Large intestine (tissue), 3 donors: ENCODE measurements around the gene DPYSL4. TPM values are rescaled to one million over a fixed set of nuclear protein-coding genes. Genes with fewer than 3 reads are reported as not detected.
A peak's percentile ranks its signal among the peaks of the same experiment; 100 is the strongest.

Experiments
- DNase-seq, 2 donors: peaks; one replicate each; pipeline versions ENCODE4 v3.0.0 to v3.0.0-alpha.2; 2013
- H3K27ac ChIP-seq: one replicate; pipeline ENCODE4 v1.5.1; 2013; ENCODE audit warnings: low read length
- H3K27me3 ChIP-seq: 2 replicates; pipeline ENCODE4 v1.6.1; 2013; ENCODE audit warnings: low read length; ENCODE audit not compliant: control insufficient read depth, insufficient read depth
- H3K36me3 ChIP-seq: 2 replicates; pipeline ENCODE4 v1.6.1; 2013; ENCODE audit warnings: low read length; ENCODE audit not compliant: control insufficient read depth, insufficient read depth
- H3K4me1 ChIP-seq: one replicate; pipeline ENCODE4 v1.6.1; 2013; ENCODE audit warnings: low read length; ENCODE audit not compliant: control insufficient read depth, insufficient read depth
- H3K4me3 ChIP-seq: one replicate; pipeline ENCODE4 v1.5.1; 2013; ENCODE audit warnings: low read length
- H3K9me3 ChIP-seq: one replicate; pipeline ENCODE4 v1.6.1; 2013; ENCODE audit warnings: mild to moderate bottlenecking, low read depth, low read length, moderate library complexity; ENCODE audit not compliant: control insufficient read depth
- WGBS: methylation state at CpG from one replicate; pipeline ENCODE4 v1.1.5; 2013; ENCODE audit warnings: low lambda C conversion rate; ENCODE audit not compliant: insufficient coverage; 5-methylcytosine and 5-hydroxymethylcytosine counted together
- polyA plus RNA-seq: library from polyadenylated mRNA; unstranded; fragments of 120-200 nt; gene quantifications from one replicate; pipeline ENCODE4 v1.2.1, GENCODE V29; 2013

DPYSL4 gene
- polyA plus RNA-seq, 1 donor = 4.6 TPM

GRCh38 chr10:132179551-132180392, 7.0 kb upstream of the DPYSL4 start:
- WGBS = no CpG with 5 or more reads among the region's 16 CpGs
- H3K36me3 ChIP-seq = no peaks in the 10 kb centered on the region
- no peak for DNase-seq

GRCh38 chr10:132180736-132181135, 6.0 kb upstream of the DPYSL4 start:
- Histone ChIP-seq H3K4me1 (no peaks in the 10 kb centered on the region), H3K36me3 (no peaks in the 10 kb centered on the region), H3K4me3 (no peak overlapping the region), H3K9me3 (peaks cover 5% of the 10 kb centered on the region), H3K27ac (no peak overlapping the region), H3K27me3 (peaks cover 63% of the 10 kb centered on the region)
- DNase-seq = no peak
- no CpG with 5 or more reads among the region's 14 CpGs for WGBS

More at GRCh38 chr10:132179551-132180392, 7.0 kb upstream of the DPYSL4 start:
- no peak overlapping the region for H3K4me3 ChIP-seq
- no peak overlapping the region for H3K27ac ChIP-seq
- H3K4me1 ChIP-seq = no peaks in the 10 kb centered on the region
- peaks cover 59% of the 10 kb centered on the region for H3K27me3 ChIP-seq
- H3K9me3 ChIP-seq = no peaks in the 10 kb centered on the region

- 61% methylated on average over 3 of the region's 25 CpGs for WGBS
- Histone ChIP-seq H3K4me3 (no peak overlapping the region), H3K27me3 (peaks cover 62% of the 10 kb centered on the region), H3K27ac (no peak overlapping the region), H3K36me3 (no peaks in the 10 kb centered on the region), H3K4me1 (peaks cover 3% of the 10 kb centered on the region), H3K9me3 (peaks cover 5% of the 10 kb centered on the region)
- DNase-seq = no peak
Measured at GRCh38 chr10:132181691-132182425, 4.9 kb upstream of the DPYSL4 start.

- no peaks in the 10 kb centered on the region for H3K36me3 ChIP-seq
- peaks cover 3% of the 10 kb centered on the region for H3K4me1 ChIP-seq
- H3K9me3 ChIP-seq = peaks cover 5% of the 10 kb centered on the region
- DNase-seq = no peak
- no peak overlapping the region for H3K27ac ChIP-seq
- WGBS = no CpG with 5 or more reads among the region's 7 CpGs
- H3K27me3 ChIP-seq = peaks cover 61% of the 10 kb centered on the region
- H3K4me3 ChIP-seq = no peak overlapping the region
Measured at GRCh38 chr10:132182591-132182990, 4.2 kb upstream of the DPYSL4 start.

GRCh38 chr10:132183046-132183445, 3.7 kb upstream of the DPYSL4 start:
- Histone ChIP-seq H3K4me1 (peaks cover 3% of the 10 kb centered on the region), H3K27ac (no peak overlapping the region), H3K9me3 (peaks cover 5% of the 10 kb centered on the region), H3K4me3 (no peak overlapping the region), H3K36me3 (no peaks in the 10 kb centered on the region), H3K27me3 (peaks cover 61% of the 10 kb centered on the region)
- WGBS = no CpG with 5 or more reads among the region's 8 CpGs
- peak; percentile 60 to 81 for DNase-seq

GRCh38 chr10:132184816-132185593, 1.7 kb upstream of the DPYSL4 start:
- H3K36me3 ChIP-seq = no peaks in the 10 kb centered on the region
- H3K27me3 ChIP-seq = peaks cover 69% of the 10 kb centered on the region
- peaks cover 3% of the 10 kb centered on the region for H3K4me1 ChIP-seq
- no peak overlapping the region for H3K27ac ChIP-seq
- no peak overlapping the region for H3K4me3 ChIP-seq
- WGBS = no CpG with 5 or more reads among the region's 35 CpGs
- peaks cover 5% of the 10 kb centered on the region for H3K9me3 ChIP-seq
- DNase-seq = no peak

- Histone ChIP-seq H3K4me1 (peaks cover 3% of the 10 kb centered on the region), H3K36me3 (no peaks in the 10 kb centered on the region), H3K27ac (no peak overlapping the region), H3K9me3 (peaks cover 5% of the 10 kb centered on the region), H3K27me3 (peaks cover 72% of the 10 kb centered on the region), H3K4me3 (no peak overlapping the region)
- DNase-seq = peak; percentile 48 to 65
- 0% methylated on average over 1 of the region's 99 CpGs for WGBS
Measured at GRCh38 chr10:132185601-132186487, 904 bp upstream of the DPYSL4 start.

- peak overlapping the region; percentile 23 for H3K4me3 ChIP-seq
- peaks cover 3% of the 10 kb centered on the region for H3K4me1 ChIP-seq
- H3K9me3 ChIP-seq = peaks cover 5% of the 10 kb centered on the region
- no peak overlapping the region for H3K27ac ChIP-seq
- peaks cover 64% of the 10 kb centered on the region for H3K27me3 ChIP-seq
- no peak for DNase-seq
- no CpG with 5 or more reads among the region's 58 CpGs for WGBS
- no peaks in the 10 kb centered on the region for H3K36me3 ChIP-seq
Measured at GRCh38 chr10:132187430-132188138, 836 bp downstream of the DPYSL4 start.

- peaks cover 5% of the 10 kb centered on the region for H3K9me3 ChIP-seq
- H3K36me3 ChIP-seq = no peaks in the 10 kb centered on the region
- no CpG with 5 or more reads among the region's 13 CpGs for WGBS
- no peak for DNase-seq
- no peak overlapping the region for H3K27ac ChIP-seq
- peaks cover 59% of the 10 kb centered on the region for H3K27me3 ChIP-seq
- no peak overlapping the region for H3K4me3 ChIP-seq
- peaks cover 3% of the 10 kb centered on the region for H3K4me1 ChIP-seq
Measured at GRCh38 chr10:132188331-132188730, 1.6 kb downstream of the DPYSL4 start.
